GM18873 (cell line): ENCODE measurements around the gene RNF19B.

Experiments
- ATAC-seq: cut with Tn5 transposase; IDR thresholded peaks from one replicate; pipeline ENCODE4 v1.9.1; 2021; ENCODE audit warnings: mild to moderate bottlenecking, moderate library complexity, moderate number of reproducible peaks; ENCODE audit not compliant: unreplicated experiment, low FRiP score

The RNF19B gene

DNA sequence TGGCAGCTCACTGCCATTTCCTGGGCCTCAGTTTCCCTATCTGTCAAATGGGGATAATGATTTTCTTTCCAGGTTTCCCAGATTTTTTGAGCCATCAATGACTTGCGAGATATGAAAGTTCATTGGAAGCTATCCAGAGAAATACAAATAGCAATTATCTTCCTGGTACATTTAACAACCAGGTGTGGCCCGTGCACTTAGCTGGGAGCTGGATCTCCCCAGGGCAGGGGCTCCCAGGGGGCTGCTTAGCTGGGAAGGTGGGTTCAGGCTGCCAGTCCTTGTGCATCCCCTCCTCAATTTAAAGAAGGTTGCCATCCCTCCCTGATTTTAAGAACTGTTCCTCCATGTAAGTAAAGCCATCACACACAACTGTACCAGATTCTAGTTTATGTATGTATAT is 59.8 kb downstream of the RNF19B start:
- no peak for ATAC-seq

DNA sequence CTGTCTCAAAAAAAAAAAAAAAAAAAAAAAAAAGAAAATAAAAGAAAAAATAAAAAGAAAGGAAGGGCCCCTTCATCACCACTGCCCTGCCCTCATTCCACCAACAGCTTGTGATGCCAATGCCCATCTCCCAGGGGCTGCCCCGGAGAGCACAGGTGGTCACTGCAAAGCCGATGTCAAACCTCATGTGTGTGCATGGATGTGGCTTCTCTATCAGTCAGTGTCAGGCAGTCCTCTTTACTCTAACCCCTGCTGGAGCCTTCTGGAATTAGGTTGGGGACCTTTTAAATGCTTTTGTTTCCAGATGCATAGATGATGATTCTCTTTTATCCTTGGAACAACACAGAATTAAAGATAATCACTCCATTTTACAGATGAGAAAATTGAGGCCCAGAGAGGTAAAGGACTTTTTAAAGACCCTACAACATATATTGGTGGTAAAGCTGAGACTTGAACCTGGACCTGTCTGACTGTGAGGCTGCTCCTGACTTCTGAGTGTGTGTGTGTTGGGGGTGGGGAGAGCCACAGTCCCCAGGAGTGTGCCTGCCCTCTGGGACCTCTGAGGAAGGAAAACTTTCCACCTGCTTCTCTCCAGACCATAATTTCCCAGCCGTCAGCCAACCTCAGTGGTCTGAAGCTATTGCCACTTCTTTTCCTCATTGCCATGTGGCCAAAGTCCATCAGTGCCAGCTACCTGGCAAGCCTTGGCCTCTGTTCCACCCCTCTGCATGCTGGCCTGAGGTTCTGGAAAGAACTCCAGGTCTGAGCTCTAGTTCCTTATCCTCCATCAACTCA is 60.4 kb downstream of the RNF19B start:
- no peak for ATAC-seq

DNA sequence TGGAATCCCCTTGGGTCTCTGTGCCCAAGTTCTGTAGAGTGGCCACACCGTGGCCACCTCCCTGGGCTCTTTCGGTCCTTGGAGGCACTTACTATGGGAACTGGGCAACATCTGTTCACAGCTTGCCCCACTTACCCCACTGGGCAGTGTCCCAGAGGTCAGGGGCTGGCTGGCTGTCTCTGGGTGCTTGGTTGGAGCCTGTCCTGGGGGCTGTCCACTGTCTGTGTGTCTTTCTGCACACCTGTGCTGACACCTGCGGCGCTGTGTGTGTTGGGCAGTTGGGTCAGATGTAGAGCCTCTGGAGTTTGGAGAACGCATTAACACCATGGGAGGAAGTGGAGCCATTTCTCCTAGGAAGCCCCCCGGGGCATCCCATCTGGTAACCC is 62.1 kb downstream of the RNF19B start:
- ATAC-seq, result no peak

DNA sequence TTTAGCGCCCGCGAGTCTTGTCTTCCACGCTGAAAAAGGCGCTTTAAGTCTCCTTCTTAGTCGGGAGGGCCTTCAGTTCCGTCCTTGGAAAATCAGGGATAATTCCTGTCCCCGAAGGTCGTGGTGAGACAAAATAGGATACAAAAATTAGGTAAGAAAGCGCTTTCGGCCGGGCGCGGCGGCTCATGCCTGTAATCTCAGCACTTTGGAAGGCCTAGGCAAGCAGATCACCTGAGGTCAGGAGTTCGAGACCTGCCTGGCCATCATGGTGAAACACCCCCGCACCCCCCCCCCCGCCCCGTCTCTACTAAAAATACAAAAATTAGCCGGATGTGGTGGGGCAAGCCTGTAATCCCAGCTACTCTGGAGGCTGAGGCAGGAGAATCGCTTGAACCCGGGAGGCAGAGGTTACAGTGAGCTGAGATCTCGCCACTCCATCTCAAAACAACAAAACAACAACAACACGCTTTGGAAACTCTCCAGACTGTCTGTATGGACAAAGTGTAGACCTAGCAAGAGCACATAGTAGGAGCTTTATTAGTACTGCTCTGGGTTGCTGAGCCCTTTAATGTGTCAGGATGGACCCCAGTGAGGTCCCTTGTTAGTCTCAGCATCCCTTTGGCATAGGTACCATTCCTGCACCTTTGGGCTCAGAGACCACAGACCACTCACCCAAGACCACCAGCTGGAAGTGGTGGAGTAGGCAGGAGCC is 62.6 kb downstream of the RNF19B start:
- ATAC-seq, result no peak

DNA sequence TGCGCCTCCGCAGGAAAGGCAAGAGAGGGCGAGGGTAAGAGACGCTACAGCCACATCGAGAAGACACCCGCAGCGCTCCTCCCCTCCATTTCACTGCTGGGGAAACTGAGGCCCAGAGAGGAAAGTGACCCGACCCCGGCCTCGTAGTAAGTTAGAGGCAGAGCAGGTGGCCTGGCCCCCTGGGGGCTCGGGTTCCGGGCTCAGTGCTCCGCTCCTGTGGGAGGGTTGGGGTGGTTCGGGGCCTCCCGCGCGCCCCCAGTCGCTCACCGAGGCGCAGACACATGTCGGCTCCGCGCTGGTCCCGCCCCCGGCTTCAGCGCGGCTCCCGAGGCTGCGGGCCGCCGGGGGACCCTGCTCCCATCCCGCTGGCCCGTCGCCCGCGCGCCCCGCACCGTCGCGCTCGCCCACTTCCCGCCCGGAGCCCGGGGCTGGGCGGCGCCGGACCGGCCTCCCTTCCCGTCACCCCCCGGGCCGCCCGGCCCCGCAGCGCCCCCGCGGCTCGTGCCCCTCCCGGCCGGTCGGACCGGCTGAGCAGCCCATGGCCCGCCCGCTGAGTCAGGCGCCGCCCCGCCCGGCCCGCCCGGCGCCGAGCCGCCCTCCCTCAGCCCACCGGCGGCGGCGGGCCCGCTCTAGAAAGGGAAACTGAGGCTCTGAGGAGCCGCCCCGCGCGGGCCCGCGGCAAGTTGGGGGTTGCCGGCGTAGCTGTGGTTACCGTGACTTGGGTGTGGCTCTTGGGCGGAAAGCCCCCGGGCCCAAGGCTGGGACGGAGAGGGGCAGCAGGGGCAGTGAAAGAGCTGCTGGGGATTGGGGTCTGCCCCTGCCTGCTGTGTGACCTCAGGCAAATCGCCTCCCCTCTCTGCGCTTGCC is 63.4 kb downstream of the RNF19B start, which contains the start of gene TMEM54:
TMEM54 (minus strand) TSS at position 434 of the 867 bp plus-strand sequence; CDS start at position 283, 151 bp downstream.
- no peak for ATAC-seq

DNA sequence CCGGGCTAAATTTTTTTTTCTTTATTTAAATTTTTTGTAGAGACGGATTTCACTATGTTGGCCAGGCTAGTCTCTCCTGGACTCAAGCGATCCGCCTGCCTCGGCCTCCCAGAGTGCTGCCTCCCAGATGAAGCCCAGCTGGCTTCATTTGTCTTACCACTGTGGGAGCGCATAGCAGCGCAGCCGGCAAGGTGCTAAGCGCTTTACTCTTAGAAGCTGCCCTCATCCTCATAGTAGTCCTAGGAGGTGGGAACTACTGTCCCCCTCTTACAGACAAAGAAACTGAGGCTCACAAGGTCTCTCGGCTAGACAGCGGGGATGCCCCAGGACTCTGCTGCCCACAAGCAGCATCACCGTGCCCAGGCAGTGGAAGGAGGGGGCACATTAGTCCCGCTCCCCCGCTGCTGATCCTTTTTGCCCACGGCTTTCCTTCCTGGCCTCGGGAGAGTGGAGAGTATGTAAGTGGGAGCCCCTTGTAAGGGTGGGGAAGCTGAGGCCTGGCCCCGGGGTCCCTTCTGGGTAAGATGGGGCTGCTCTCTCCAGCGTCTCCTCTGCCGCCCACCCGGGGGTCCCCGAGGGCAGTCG is 64.1 kb downstream of the RNF19B start:
- ATAC-seq, result no peak

DNA sequence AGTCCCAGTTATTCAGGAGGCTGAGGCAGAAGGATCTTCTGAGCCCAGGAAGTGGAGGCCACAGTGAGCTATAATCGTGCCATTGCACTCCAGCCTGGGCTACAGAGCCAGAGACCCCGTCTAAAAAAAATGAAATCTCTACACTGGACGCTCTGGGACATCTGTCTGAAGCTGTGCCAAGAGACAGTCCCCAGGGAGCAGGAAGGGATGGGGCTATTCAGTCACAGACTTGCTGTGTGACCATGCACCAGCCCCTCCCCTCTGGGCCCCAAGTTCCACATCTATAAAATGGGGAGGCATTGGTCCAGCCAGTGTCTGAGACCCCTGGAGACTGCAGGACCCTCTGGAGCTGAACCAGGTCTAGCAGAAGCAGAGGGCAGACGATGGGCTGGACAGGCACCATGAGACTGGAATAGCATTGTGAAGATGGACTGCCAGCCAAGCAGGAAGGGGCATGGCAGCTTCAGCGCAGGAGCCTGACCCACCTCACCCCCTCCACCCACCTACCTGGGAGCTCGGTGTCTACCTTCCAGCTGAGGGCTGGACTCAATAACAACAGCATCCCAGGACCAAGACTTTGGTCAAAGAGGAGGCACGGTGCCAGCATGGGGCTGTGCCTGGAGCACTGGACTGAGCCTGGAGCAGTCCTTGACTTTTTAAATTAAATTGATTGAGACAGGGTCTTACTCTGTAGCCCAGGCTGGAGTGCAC is 64.9 kb downstream of the RNF19B start:
- ATAC-seq, result no peak

DNA sequence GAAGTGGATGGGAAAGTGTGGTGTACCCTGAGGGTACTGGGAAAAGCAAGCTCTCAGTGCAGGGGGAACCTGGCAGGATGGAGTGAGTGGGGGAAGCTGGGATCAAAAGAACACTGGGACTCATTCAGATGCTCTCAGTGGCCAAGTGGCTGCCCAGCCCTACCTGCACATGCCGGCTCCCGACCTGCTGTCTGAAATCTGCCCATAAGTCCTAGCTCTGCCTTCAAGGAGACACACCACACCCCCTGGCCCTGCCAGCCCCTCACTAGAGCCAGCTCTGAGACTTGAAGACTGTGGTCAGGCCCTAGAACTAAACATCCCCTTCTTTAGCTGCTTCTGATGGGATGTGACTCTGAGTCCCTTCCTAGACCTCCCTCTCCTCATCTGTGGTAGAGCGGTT is 65.7 kb downstream of the RNF19B start:
- no peak for ATAC-seq

DNA sequence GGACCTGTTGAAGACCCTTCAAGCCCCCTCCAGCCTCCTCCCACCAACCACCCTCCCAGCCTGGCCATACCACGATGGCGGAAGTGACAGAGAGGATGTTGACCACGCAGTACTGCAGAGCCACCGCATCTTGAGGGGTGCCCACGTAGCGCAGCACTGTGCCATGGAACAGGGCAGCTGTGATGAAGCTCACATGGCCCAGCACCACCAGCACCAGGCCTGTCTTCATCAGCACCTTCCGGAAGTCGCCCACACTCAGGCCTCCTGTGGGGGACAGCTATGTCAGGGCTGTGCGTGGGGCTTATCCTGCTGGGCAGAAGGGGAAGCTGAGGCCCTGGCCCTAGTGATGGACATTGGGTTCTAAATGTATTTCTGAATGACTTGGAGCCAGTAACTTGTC is 66.6 kb downstream of the RNF19B start:
- no peak for ATAC-seq

DNA sequence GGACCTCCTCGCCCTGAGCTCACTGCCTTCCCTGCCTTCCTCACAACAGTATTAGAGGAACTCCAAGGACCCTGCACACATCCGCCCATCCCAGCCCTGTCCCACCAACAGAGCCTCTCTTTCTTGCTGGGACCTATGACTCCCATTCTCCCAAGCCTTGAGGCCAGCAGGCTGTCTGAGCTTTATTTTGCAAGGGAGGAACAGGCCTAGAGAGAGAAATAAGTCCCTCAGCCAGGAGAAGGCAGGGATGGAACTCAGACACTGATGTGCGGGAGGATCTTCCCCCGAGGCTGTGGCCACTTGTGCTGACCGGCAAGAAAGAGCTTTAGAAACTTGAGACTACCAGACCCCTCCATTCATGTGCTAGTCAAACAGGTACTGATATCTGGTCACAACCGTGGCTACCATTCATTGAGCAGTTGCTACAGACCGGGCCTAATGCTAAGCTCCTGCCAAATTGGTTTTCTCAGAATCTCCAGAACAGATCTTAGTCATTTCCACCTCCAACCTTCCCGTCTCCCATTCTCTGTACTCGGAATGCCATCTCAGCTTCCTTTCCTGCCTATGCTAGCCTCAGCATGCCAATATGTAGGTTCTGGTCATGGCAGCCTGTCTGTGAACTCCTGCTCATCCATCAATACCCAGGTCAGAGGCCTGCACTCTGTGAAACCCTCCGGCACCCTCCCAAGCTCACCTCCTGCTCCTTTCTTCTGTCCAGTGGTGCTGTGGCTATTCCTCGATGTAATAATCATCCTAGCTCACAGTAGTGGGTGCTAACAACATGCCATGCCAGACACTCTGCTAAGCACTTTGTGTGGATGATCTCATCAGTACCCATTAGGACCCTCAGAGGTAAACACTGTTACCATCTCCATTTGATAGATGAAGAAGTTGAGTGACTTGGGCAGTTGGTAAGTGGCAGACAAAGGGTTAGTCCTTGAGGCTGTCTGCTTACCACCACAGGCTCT is 67.2 kb downstream of the RNF19B start:
- ATAC-seq, result no peak

DNA sequence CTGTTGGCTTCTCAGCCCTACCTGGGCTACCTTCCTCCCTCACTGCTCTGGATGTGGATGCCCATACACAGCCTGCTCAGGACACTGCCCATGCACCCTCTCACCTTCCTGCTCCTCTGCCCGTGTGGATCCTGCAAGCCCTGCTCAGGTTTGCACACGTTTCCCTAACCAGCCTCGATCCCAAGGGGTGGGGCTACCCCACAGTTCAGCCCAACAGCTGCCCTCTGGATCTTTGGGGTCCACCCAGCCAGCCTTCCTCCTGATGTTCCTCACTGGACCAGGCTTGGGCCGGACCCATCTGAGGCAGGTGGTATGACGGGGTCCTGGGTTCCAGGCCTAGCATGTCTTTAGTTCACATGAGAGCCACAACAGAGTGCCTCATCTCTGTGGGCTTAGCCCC is 68.2 kb downstream of the RNF19B start:
- no peak for ATAC-seq

DNA sequence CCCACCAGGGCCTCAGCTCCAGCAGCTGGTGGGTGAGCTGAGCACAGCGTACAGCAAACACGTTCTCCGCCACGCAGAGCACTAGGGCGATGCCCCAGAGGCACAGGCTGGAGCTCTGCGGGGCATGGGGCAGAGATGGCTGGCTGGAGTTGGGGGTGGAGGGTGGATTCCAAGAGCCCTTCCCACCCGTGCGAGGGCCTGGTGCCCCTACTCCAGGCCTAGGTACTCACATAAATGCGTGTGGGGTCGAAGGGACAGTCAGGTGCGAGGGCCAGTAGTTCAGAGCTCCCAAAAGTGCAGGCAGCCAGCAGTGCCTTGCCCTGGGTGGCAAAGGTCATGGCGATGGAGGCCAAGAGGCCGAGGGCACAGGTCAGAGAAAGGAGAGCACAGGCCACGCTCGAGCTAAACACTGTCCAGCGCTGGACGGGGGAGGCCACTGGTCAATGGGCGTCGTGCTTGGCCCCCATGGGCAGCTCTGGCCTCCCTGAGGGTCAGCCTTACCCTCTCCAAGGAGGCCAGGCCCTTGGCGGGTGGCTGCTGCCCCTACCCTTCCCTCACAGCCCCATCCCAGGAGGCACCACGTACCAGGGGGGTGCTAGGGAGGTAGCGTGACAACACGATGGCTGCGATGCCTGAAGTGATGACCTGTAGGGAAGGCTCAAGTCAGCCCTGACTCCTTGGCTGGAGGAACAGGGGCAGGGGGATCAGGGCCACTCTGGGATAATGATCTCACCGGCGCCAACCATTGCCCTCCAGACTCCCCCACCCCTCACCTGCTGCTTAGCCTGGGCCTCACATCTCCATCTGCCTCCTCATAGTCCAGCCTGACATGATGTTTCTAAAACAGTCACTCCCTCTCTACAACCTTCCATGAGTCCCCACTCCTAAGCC is 69.0 kb downstream of the RNF19B start:
- ATAC-seq, result no peak

DNA sequence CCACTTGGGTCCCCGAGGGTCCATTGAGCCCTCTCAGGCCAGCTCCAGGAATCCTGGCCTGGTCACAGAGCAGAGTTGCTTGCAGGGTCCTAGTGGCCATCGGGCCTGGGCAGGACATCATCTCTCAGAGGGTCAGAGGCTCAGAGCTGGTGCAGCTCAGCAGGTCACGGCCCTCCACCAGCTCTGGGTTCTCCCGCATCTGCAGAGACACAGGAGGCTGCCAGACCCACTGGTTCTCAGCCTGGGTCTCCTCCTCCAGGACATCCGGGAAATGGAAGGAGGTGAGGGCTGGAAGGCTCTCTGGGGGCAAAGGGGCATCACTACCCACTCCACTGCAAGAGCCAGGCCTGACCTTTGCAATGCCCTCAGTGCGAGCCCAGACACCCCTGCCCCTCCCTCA is 69.9 kb downstream of the RNF19B start:
- ATAC-seq, result no peak

DNA sequence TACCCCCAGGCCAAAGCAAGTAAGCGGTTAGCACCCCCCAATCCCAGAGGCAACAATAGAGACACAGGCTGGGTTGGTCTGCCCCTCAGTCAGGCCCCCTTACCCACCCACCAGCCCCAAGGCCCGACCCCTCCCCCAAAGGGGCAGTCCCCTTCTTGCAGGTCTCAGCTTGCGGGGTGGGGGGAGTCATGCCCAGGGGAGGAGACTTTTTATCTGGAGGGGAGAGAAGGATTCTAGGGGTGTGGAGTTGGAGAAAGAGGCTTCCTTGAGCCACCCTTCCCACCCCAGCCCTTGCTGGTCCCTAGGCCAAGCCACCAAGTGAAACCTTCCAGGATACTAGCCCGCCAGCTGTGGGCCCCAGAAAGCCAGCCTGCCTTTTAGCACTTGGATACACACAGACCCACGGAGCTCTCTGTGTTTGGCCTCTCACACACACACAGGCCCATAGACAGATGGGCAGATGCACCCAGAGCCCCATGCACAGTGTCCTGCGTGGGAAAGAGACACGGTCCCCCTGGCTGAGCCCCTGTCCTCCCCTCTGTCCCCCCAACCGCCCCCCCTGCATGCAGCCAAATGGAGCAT is 70.5 kb downstream of the RNF19B start:
- no peak for ATAC-seq

DNA sequence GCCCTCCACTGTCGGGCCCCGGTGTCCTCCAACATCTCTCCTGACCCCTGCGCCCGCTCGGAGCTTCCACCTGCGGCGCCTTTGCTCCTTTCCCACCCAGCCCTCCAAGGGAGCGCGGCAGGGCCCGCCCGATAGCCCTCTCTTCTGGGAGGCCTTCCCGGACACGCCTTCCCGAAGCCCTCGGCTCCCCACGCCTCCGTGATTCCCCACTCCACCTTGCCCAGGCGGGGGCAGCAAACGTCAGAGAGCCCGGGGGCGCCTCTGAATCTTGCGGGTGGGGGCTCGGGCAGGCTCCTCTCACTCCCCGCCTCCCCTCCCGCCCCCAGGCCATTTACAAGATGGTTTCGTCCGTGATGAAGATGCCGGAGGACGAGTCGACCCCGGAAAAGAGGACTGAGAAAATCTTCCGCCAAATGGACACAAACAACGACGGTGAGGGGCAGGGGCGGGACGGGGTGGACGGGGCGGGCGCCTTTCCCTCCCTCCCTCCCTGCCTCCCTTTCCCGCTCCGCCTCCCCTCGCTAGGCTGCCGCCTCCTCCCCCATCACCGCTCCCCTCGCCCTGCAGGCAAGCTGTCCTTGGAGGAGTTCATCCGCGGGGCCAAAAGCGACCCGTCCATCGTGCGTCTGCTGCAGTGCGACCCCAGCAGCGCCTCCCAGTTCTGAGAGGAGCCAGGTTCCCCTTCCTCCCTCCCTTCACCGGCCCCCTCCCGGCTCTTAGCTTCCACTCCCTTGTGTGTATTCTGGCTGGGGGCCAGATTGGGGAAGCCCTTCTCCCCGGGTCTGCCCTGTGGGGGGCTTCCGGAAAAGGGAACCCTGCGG is 71.2 kb downstream of the RNF19B start:
- ATAC-seq, result no peak

DNA sequence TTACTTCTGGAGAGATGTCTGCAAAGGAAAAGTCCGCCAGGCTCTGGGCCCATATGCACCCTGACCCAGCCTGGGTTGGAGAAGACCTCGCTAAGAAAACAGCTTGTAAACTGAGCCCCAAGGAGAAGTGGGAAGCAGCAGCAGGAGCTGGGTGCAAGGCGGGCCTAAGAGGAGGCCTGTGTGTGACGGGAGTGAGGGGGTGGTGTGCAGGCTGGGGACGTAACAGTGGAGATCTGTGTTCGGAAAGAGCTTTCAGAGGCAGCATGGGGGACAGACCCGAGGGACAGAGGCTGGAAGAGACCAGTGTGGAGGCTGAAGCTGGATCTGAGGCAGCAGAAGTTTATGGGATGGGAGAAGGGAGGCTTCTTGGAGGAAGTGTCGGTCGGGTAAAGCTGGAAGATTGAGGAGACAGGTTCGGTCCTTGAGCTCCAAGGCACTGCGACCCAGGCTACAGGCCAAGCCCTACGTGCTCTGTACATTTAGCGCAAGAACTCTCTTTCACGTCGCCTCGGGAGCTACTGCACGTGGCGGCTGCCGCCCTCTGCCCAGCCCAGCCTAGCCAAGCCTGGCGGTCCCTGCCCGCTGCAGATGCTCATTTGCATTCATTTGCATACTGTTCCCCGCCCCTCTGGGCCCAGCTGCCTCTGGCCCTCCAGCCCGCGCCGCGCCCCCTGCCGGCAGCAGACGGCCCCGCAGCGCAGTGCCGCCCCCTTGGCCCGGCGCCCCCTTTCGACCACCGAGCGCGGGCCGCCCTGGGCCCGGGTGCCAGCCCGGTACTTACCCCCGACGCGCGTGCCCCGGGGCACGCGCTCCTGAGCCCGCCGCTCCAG is 72.0 kb downstream of the RNF19B start:
- no peak for ATAC-seq
